ENCODE results near the gene PLEKHB2. TPM values are rescaled to one million over a fixed set of nuclear protein-coding genes. Genes with fewer than 3 reads are reported as not detected.
A peak's percentile ranks its signal among the peaks of the same experiment; 100 is the strongest.

The PLEKHB2 gene
- polyA plus RNA-seq (2011; rRNA removed) (71.3 and 83.2 TPM in 2 replicates), polyA minus RNA-seq (2011; rRNA and poly(A)+ RNA removed) (64.7 and 87.8 TPM in 2 replicates)

GRCh38 chr2:131105156-131105949, at the start of gene PLEKHB2:
Gene PLEKHB2 (plus strand): TSS chr2:131105336. CDS start chr2:131120942, 15,606 bp downstream.
- Histone ChIP-seq H3K4me3 (ENCODE audit: low read depth, low read length) (peak within 1 kb of the TSS; percentile 60), H3K36me3 (ENCODE audit: control insufficient read depth, insufficient read depth, low read length) (no peaks in the 10 kb centered on the region), H3K27me3 (ENCODE audit: control insufficient read depth, insufficient read depth, low read length) (no peaks in the 10 kb centered on the region)
- TF ChIP-seq, protein P1, sequence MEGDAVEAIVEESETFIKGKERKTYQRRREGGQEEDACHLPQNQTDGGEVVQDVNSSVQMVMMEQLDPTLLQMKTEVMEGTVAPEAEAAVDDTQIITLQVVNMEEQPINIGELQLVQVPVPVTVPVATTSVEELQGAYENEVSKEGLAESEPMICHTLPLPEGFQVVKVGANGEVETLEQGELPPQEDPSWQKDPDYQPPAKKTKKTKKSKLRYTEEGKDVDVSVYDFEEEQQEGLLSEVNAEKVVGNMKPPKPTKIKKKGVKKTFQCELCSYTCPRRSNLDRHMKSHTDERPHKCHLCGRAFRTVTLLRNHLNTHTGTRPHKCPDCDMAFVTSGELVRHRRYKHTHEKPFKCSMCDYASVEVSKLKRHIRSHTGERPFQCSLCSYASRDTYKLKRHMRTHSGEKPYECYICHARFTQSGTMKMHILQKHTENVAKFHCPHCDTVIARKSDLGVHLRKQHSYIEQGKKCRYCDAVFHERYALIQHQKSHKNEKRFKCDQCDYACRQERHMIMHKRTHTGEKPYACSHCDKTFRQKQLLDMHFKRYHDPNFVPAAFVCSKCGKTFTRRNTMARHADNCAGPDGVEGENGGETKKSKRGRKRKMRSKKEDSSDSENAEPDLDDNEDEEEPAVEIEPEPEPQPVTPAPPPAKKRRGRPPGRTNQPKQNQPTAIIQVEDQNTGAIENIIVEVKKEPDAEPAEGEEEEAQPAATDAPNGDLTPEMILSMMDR (IDR thresholded peaks at IDR 0.05; ENCODE audit: insufficient read depth, low read depth, low read length) = peak; percentile 35
- ChIA-PET POLR2A (no interaction called here), CTCF (no interaction called here)
- DNase-seq (ENCODE audit: low read depth) = peak; percentile 46

GRCh38 chr2:131056204-131056931, 48.8 kb upstream of the PLEKHB2 start:
- H3K27me3 ChIP-seq (ENCODE audit: control insufficient read depth, insufficient read depth, low read length) = no peaks in the 10 kb centered on the region
- ChIA-PET POLR2A (no interaction called here), CTCF (no interaction called here)
- no peak overlapping the region for H3K4me3 ChIP-seq (ENCODE audit: low read depth, low read length)
- DNase-seq (ENCODE audit: low read depth) = no peak
- TF ChIP-seq, protein P1 (IDR thresholded peaks at IDR 0.05; ENCODE audit: insufficient read depth, low read depth, low read length) = no peak
- peaks cover 26% of the 10 kb centered on the region for H3K36me3 ChIP-seq (ENCODE audit: control insufficient read depth, insufficient read depth, low read length)

DNA sequence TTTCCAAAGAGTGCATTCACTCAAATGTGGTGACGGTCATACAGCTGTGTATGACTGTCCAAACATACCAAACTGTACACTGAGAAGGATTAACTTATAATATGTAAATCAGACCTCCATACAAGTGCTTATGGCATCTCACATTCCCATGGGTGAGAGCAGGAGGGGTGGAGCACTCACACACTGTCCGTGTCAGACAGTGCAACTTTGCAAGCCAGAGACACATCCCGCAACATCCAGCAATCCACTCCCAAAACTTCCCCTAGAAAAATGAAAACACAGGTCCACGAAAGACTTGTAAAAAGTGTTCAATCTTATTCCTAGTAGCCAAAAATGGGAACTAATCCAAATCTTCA, 48.2 kb upstream of the PLEKHB2 start:
- ChIA-PET POLR2A (no interaction called here), CTCF (no interaction called here)
- TF ChIP-seq, protein P1 (IDR thresholded peaks at IDR 0.05; ENCODE audit: insufficient read depth, low read depth, low read length) = no peak
- Histone ChIP-seq H3K36me3 (ENCODE audit: control insufficient read depth, insufficient read depth, low read length) (peaks cover 25% of the 10 kb centered on the region), H3K27me3 (ENCODE audit: control insufficient read depth, insufficient read depth, low read length) (no peaks in the 10 kb centered on the region), H3K4me3 (ENCODE audit: low read depth, low read length) (no peak overlapping the region)
- no peak for DNase-seq (ENCODE audit: low read depth)

DNA sequence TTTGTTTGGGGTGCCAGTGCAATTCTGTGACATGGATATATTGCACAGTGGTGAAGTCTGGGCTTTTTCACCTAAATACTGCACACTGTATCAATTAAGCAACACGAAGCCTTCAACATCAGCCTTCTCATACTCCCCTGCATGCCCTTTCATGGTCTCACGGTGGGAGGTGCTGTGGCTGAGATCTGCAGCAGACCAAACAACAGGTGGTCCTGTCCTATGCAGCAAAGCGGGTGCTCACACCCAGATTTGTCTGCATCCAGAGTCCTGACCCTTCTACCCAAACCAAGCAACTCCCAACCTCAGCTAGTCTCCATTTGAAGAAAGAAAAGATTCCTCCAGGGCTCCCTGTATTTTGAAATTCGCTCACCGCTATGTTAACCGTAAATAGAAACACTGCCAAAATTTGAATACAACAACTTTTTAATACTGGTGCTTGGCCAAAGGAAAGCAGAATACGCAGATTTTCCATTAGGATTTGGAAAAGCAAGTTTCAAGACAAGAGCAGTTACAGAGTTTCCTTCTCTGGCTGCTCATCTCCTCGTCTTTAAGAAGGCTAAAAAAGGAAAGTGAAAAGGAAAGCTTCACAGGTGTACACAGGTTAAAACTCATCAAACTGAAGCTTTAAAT, 46.8 kb upstream of the PLEKHB2 start:
- no peak for DNase-seq (ENCODE audit: low read depth)
- H3K27me3 ChIP-seq (ENCODE audit: control insufficient read depth, insufficient read depth, low read length) = no peaks in the 10 kb centered on the region
- H3K36me3 ChIP-seq (ENCODE audit: control insufficient read depth, insufficient read depth, low read length) = peaks cover 18% of the 10 kb centered on the region
- TF ChIP-seq, protein P1 (IDR thresholded peaks at IDR 0.05; ENCODE audit: insufficient read depth, low read depth, low read length) = no peak
- CTCF ChIA-PET = interaction anchor here (0.9 to 1.5 kb wide), 2 partner anchors 13 to 57 kb away, joined by 3 to 4 read pairs; no protein-coding TSS in a partner anchor
- POLR2A ChIA-PET = no interaction called here
- no peak overlapping the region for H3K4me3 ChIP-seq (ENCODE audit: low read depth, low read length)

- CTCF ChIA-PET = interaction anchor here (1.5 kb wide), 1 partner anchor 12 kb away, joined by 3 read pairs; no protein-coding TSS in a partner anchor
- no peak overlapping the region for H3K4me3 ChIP-seq (ENCODE audit: low read depth, low read length)
- POLR2A ChIA-PET = no interaction called here
- DNase-seq (ENCODE audit: low read depth) = no peak
- peaks cover 15% of the 10 kb centered on the region for H3K36me3 ChIP-seq (ENCODE audit: control insufficient read depth, insufficient read depth, low read length)
- TF ChIP-seq, protein P1 (IDR thresholded peaks at IDR 0.05; ENCODE audit: insufficient read depth, low read depth, low read length) = no peak
- H3K27me3 ChIP-seq (ENCODE audit: control insufficient read depth, insufficient read depth, low read length) = no peaks in the 10 kb centered on the region
These were observed 46.2 kb upstream of the PLEKHB2 start for GRCh38 chr2:131058920-131059319.
